ENCODE results near the gene RALGAPA2.
"Not testable (repeated sequence)": the region's sequence is repeated elsewhere in the genome, so short reads cannot be mapped to it uniquely, and the experiment has no call there.

The RALGAPA2 gene

GRCh38 chr20:20549267-20549612, 163.2 kb downstream of the RALGAPA2 start:
- no peak for TF ChIP-seq CTCF (IDR thresholded peaks at IDR 0.05; ENCODE audit: low read depth, low read length)

GRCh38 chr20:20548527-20549266, 163.7 kb downstream of the RALGAPA2 start:
- no peak for DNase-seq (ENCODE audit: low read depth in 2 of 2)
- TF ChIP-seq CTCF (IDR thresholded peaks at IDR 0.05; ENCODE audit: low read depth, low read length), result no peak
- H3K4me3 ChIP-seq (replicated peaks in 1 of 2; ENCODE audit: low read depth in 2 of 2, low read length in 2 of 2), result no peak overlapping the region

More at GRCh38 chr20:20549267-20549612, 163.2 kb downstream of the RALGAPA2 start:
- no peak overlapping the region for H3K4me3 ChIP-seq (replicated peaks in 1 of 2; ENCODE audit: low read depth in 2 of 2, low read length in 2 of 2)
- DNase-seq (ENCODE audit: low read depth in 2 of 2), result peak in 1 of 2 donors; percentile 19

- TF ChIP-seq CTCF (IDR thresholded peaks at IDR 0.05; ENCODE audit: low read depth, low read length), result no peak
- no peak overlapping the region for H3K4me3 ChIP-seq (replicated peaks in 1 of 2; ENCODE audit: low read depth in 2 of 2, low read length in 2 of 2)
- no peak for DNase-seq (ENCODE audit: low read depth in 2 of 2)
Observed at GRCh38 chr20:20547876-20548266, 164.6 kb downstream of the RALGAPA2 start.

GRCh38 chr20:20547221-20547875, 165.1 kb downstream of the RALGAPA2 start:
- H3K4me3 ChIP-seq (replicated peaks in 1 of 2; ENCODE audit: low read depth in 2 of 2, low read length in 2 of 2), result no peak overlapping the region
- peak in 1 of 2 donors; percentile 8 for DNase-seq (ENCODE audit: low read depth in 2 of 2)
- no peak for TF ChIP-seq CTCF (IDR thresholded peaks at IDR 0.05; ENCODE audit: low read depth, low read length)

- H3K4me3 ChIP-seq (replicated peaks in 1 of 2; ENCODE audit: low read depth in 2 of 2, low read length in 2 of 2), result no peak overlapping the region
- DNase-seq (ENCODE audit: low read depth in 2 of 2), result no peak
- no peak for TF ChIP-seq CTCF (IDR thresholded peaks at IDR 0.05; ENCODE audit: low read depth, low read length)
Observed at GRCh38 chr20:20546402-20546801, 166.0 kb downstream of the RALGAPA2 start.

- not testable (repeated sequence) for H3K4me3 ChIP-seq (replicated peaks in 1 of 2; ENCODE audit: low read depth in 2 of 2, low read length in 2 of 2); DNase-seq (ENCODE audit: low read depth in 2 of 2)
Observed at GRCh38 chr20:20543348-20543747, 169.1 kb downstream of the RALGAPA2 start.

GRCh38 chr20:20536240-20536933, 176.1 kb downstream of the RALGAPA2 start:
- TF ChIP-seq CTCF (IDR thresholded peaks at IDR 0.05; ENCODE audit: low read depth, low read length), result no peak
- H3K4me3 ChIP-seq (replicated peaks in 1 of 2; ENCODE audit: low read depth in 2 of 2, low read length in 2 of 2), result no peak overlapping the region
- DNase-seq (ENCODE audit: low read depth in 2 of 2), result no peak

Data from cardiac fibroblast (primary cell).